Choroid plexus epithelial cell (primary cell): Measurements from ENCODE around the gene TCIRG1.
"Not testable (repeated sequence)": the region's sequence is repeated elsewhere in the genome, so short reads cannot be mapped to it uniquely, and the experiment has no call there.

Experiments
- DNase-seq: peaks from one replicate; pipeline ENCODE4 v3.0.0-alpha.2; 2010; ENCODE audit warnings: low read depth
- H3K4me3 ChIP-seq: 2 replicates; pipeline ENCODE4 v1.5.1; 2011; ENCODE audit warnings: low read depth, mild to moderate bottlenecking, control low read depth, low read length, moderate library complexity
- TF ChIP-seq, protein P1 (sequence below): conservative IDR thresholded peaks from 2 replicates; pipeline ENCODE4 v1.5.1; 2011; ENCODE audit warnings: low read depth, mild to moderate bottlenecking, control low read depth, inconsistent platforms, low read length, moderate library complexity

The TCIRG1 gene, protein sequence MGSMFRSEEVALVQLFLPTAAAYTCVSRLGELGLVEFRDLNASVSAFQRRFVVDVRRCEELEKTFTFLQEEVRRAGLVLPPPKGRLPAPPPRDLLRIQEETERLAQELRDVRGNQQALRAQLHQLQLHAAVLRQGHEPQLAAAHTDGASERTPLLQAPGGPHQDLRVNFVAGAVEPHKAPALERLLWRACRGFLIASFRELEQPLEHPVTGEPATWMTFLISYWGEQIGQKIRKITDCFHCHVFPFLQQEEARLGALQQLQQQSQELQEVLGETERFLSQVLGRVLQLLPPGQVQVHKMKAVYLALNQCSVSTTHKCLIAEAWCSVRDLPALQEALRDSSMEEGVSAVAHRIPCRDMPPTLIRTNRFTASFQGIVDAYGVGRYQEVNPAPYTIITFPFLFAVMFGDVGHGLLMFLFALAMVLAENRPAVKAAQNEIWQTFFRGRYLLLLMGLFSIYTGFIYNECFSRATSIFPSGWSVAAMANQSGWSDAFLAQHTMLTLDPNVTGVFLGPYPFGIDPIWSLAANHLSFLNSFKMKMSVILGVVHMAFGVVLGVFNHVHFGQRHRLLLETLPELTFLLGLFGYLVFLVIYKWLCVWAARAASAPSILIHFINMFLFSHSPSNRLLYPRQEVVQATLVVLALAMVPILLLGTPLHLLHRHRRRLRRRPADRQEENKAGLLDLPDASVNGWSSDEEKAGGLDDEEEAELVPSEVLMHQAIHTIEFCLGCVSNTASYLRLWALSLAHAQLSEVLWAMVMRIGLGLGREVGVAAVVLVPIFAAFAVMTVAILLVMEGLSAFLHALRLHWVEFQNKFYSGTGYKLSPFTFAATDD

DNA sequence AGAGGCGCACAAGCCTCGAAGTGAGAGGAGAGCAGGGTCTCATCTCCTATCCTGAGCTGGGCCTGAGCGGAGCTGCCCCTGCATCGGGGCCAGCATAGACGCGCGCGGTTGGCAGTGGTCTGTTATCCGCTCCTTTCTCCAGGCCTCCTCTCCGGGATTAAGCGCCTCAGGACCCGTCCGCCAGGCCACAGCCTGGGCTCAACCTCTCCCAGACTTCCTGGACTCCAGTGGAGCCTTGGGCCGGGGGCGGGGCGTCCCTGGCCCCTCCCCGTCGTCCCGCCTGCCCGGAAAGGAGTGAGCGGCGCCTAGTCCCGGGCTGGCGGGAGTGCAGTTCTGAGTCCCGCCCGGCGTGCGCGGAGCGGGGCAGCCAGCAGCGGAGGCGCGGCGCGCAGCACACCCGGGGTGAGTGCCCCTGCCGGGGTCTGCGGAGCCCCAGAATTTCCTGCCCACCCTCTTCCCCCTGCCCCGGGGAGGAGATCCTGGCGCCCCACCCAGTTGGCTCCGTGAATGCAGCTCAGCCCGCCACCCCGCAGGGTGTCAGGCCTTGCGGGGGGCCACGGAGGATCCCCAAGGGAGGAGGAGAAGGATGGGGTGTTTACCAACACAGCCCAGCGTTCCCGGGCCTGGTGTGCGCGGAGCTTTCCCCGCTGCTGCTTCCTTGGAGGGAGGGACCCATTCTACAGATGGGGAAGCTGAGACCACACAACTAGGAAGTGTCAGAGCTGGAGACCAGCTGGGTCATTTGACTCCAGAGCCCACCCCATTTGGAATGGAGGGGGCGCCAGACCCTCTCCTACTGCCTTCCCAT, at the start of gene TCIRG1:
Gene TCIRG1, plus strand, starts transcription at position 308 of the 808 bp plus-strand sequence. CDS start 2,247 bp downstream, outside the sequence.
- TF ChIP-seq, protein P1, sequence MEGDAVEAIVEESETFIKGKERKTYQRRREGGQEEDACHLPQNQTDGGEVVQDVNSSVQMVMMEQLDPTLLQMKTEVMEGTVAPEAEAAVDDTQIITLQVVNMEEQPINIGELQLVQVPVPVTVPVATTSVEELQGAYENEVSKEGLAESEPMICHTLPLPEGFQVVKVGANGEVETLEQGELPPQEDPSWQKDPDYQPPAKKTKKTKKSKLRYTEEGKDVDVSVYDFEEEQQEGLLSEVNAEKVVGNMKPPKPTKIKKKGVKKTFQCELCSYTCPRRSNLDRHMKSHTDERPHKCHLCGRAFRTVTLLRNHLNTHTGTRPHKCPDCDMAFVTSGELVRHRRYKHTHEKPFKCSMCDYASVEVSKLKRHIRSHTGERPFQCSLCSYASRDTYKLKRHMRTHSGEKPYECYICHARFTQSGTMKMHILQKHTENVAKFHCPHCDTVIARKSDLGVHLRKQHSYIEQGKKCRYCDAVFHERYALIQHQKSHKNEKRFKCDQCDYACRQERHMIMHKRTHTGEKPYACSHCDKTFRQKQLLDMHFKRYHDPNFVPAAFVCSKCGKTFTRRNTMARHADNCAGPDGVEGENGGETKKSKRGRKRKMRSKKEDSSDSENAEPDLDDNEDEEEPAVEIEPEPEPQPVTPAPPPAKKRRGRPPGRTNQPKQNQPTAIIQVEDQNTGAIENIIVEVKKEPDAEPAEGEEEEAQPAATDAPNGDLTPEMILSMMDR: no peak

GRCh38 chr11:67990546-67991346, 48.1 kb upstream of the TCIRG1 start:
- not testable (repeated sequence) for DNase-seq, H3K4me3 ChIP-seq

More for the DNA sequence above, at the start of gene TCIRG1:
- DNase-seq: peak; percentile 78
- H3K4me3 ChIP-seq: peak within 1 kb of the TSS; percentile 74

DNA sequence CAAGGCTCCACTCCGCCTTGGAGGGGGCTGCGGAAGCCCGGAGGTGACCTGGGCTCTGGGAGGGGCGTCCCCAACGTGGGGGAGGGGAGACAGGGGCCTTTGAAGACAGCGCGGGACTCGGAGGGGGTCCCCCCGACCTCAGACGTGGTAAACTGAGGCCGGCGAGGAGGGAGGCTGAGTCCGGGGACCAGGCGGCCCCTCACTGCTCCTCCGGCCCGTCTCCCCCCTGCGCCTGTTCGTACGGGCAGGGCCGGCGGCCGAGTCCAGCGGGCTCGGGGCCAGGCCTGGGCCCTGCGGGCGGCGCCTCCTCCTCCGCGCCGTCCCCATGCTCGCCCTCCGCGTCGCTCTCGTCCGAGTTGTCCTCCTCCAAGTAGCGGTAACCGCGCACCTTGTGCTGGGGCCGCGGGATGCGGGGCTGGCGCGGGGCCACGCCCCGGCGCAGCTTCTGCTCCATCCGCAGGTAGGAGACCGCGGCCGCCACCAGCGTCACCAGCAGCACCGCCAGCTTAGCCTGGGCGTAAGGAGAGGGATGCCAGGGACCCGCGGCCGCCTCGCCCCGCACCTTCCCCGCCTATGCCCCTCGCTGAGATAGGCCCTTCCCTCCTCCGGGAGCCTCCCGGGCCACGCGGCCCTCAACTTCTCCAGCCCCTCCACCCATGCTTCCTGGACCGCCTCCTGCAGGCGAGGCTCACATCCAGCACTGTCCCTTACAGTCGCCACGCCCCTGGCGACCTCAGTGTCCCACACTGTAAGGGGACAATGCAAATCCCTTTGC, 47.3 kb upstream of the TCIRG1 start:
- not testable (repeated sequence) for DNase-seq, H3K4me3 ChIP-seq

GRCh38 chr11:67993821-67994220, 45.0 kb upstream of the TCIRG1 start:
- TF ChIP-seq, protein P1: peak; percentile 59
- DNase-seq, H3K4me3 ChIP-seq: not testable (repeated sequence)

DNA sequence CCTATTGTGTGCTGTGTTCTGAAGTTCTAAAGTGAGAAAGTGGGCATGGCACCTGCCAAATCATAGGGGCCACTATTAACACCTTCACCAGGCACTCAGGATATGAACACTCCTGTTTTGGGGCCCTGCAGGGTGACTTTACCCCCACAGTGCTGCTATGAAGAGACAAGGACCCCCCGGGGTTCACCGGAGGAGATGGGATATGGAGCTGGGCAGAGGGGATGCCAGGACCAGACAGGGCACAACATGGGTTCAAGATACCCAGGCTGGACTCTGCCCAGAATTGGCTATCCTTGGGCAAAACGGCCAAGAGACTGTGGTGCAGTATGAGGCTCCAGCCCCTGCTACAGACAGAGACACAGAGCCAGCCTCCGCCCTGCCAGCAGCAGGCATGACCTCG, 44.4 kb upstream of the TCIRG1 start:
- H3K4me3 ChIP-seq, DNase-seq: not testable (repeated sequence)

DNA sequence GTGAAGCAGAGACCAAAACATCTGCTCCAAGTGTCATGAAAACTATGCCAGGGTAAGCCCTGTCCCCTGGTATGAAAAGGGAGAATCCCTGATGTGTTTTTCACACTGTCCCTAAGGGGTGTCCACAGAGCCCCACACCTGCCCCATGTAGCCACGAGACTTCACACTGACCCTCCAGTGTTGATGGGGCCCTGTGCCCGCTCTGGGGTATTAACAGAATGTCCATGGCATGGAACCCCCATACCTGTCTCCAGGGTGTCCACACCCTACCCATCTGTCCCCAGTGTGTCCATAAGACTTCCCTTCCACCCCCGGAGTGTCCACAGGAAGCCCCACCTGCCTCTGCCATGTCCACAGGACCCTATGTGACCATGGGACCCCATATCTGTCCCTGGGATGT, 43.7 kb upstream of the TCIRG1 start:
- not testable (repeated sequence) for DNase-seq, H3K4me3 ChIP-seq

DNA sequence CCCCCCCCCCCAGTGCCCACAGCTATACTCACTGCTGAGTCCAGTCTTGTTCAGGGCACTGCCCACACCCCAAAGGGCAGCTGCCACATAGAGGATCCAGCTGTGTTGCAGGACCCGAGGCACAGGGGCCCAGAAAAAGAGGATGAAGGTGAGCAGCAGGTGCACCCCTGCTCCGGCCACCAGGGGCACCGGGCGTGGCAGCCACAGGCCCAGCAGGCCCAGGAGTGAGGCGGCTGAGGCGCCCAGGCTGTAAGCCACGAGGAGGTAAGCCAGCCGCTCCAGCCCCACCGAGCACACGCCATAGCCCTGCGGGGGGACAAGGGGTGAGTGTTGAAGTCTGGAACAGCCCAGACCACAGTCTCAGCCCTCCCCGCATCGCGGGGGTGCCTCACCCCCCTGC, 43.2 kb upstream of the TCIRG1 start:
- H3K4me3 ChIP-seq, DNase-seq: not testable (repeated sequence)

DNA sequence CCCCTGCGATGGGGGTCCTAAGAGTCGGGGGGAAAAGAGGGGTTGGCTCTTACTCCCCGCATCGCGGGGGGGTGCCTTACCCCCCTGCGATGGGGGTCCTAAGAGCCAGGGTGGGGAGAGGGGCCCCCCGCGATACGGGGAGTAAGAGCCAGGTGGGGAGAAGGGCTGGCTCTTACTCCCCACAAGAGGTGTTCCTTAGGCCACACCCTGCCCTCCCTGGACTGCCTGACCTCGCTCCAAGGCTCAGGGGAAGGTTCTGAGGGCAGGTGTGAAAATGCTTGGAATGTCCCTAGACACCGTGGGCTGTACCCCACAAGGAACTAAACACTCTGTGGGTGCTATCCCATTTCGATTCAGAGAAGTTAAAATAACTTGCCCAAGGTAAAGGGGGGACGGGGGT, 42.8 kb upstream of the TCIRG1 start:
- no peak for DNase-seq
- H3K4me3 ChIP-seq: no peak overlapping the region
- TF ChIP-seq, protein P1: no peak
